Mucosa of descending colon (tissue), 3 donors: ENCODE results near the gene FCN2. TPM values are rescaled to one million over a fixed set of nuclear protein-coding genes. Genes with fewer than 3 reads are reported as not detected.

Experiments
- ATAC-seq: fragments of 200-7000 bp; cut with Tn5 transposase; one replicate; pipeline ENCODE4 v1.9.1; 2020; ENCODE audit warnings: mild to moderate bottlenecking, moderate library complexity
- DNase-seq, 3 donors: peaks; one replicate each; pipeline ENCODE4 v3.0.0-alpha.2; 2020
- H3K36me3 ChIP-seq: fragments of 200-600 bp; one replicate; pipeline ENCODE4 v1.8.0; 2021; ENCODE audit warnings: low read depth, mild to moderate bottlenecking
- H3K4me1 ChIP-seq: fragments of 200-600 bp; one replicate; pipeline ENCODE4 v1.8.0; 2021; ENCODE audit warnings: low read depth, mild to moderate bottlenecking
- H3K4me3 ChIP-seq: fragments of 200-600 bp; one replicate; pipeline ENCODE4 v1.8.0; 2021; ENCODE audit warnings: mild to moderate bottlenecking
- H3K9me3 ChIP-seq: fragments of 200-600 bp; one replicate; pipeline ENCODE4 v1.8.0; 2021; ENCODE audit warnings: mild to moderate bottlenecking
- intact Hi-C, 2 donors: fragments of 100-400 bp; cut with DNase I in 1 of 2; cut with micrococcal nuclease in 1 of 2; formaldehyde crosslinking; loops; one replicate each; pipeline versions ENCODE4 v1.11.0 to v1.11.1; 2022; cut with DNase I, micrococcal nuclease
- total RNA-seq, 3 donors: library from RNA; stranded (reverse); fragmentation: NEBNext Ultra II Directional in 2 of 3; extraction: Animal tissue kit (Norgen Biotek cat#: 25700) in 2 of 3; gene quantifications; one replicate each; pipeline versions ENCODE4 v1.2.1 to v1.2.4, GENCODE V29; 2021 to 2023
- TF ChIP-seq, protein P1 (sequence below): fragments of 200-600 bp; IDR thresholded peaks from one replicate; pipeline ENCODE4 v1.8.0; 2022; ENCODE audit warnings: antibody characterized with exemption, mild to moderate bottlenecking
- donor health status: DM: no; HTN: no; CAD: no; lungs with moderate emphysema.
- donor health status: DM: no; HTN: no; CAD: no.
- donor health status: DM: no; HTN: yes; CAD: no.

FCN2 gene
- total RNA-seq, 3 donors from 2014 or later: not detected

DNA sequence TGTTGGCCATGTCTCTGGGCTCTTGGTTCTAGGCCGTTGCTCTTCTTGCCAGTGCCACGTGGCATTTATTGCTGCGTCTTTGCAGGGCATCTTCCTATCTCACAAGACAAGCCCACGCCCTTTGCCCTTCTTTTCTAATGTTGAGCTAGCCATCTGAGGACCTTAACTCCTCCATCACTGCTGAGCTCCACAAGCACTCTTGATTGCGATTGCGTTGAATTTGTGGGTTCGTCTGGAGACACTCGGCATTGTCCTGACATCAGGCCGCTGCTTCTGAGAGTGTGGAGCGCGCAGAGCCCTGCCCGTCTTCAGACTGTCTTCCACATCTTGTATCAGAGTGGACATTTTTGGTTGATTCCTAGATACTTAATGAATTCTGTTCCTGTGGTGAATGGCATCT is 51.6 kb downstream of the FCN2 start:
- H3K4me3 ChIP-seq: no peak overlapping the region
- DNase-seq (no peak), ATAC-seq (no peak)
- no peaks in the 10 kb centered on the region for H3K36me3 ChIP-seq
- intact Hi-C loops: no loop called here
- TF ChIP-seq, protein P1, sequence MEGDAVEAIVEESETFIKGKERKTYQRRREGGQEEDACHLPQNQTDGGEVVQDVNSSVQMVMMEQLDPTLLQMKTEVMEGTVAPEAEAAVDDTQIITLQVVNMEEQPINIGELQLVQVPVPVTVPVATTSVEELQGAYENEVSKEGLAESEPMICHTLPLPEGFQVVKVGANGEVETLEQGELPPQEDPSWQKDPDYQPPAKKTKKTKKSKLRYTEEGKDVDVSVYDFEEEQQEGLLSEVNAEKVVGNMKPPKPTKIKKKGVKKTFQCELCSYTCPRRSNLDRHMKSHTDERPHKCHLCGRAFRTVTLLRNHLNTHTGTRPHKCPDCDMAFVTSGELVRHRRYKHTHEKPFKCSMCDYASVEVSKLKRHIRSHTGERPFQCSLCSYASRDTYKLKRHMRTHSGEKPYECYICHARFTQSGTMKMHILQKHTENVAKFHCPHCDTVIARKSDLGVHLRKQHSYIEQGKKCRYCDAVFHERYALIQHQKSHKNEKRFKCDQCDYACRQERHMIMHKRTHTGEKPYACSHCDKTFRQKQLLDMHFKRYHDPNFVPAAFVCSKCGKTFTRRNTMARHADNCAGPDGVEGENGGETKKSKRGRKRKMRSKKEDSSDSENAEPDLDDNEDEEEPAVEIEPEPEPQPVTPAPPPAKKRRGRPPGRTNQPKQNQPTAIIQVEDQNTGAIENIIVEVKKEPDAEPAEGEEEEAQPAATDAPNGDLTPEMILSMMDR: no peak
- H3K4me1 ChIP-seq: no peaks in the 10 kb centered on the region
- H3K9me3 ChIP-seq: no peaks in the 10 kb centered on the region

DNA sequence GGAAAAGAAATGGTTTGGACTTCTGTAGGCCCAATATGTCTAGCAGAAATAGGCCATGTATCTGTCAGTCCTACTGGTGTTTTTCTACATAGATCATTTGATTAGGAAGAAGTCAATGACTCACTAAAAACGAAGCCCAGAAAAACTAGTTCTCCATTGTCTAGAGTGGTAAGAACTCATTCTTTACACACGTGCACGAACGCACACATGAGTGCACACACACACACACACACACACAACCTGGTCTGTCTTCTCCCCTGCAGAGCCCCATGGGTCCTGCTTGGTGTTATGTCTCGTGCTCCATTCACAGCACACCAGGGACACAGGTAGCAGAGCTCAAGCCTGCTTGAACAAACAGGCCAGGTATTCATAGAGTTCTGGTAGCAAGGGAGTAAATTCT is 52.0 kb downstream of the FCN2 start:
- H3K4me3 ChIP-seq: no peak overlapping the region
- TF ChIP-seq, protein P1: no peak
- no peaks in the 10 kb centered on the region for H3K36me3 ChIP-seq
- ATAC-seq (no peak), DNase-seq (no peak)
- no peaks in the 10 kb centered on the region for H3K9me3 ChIP-seq
- intact Hi-C loops: no loop called here
- H3K4me1 ChIP-seq: no peaks in the 10 kb centered on the region

DNA sequence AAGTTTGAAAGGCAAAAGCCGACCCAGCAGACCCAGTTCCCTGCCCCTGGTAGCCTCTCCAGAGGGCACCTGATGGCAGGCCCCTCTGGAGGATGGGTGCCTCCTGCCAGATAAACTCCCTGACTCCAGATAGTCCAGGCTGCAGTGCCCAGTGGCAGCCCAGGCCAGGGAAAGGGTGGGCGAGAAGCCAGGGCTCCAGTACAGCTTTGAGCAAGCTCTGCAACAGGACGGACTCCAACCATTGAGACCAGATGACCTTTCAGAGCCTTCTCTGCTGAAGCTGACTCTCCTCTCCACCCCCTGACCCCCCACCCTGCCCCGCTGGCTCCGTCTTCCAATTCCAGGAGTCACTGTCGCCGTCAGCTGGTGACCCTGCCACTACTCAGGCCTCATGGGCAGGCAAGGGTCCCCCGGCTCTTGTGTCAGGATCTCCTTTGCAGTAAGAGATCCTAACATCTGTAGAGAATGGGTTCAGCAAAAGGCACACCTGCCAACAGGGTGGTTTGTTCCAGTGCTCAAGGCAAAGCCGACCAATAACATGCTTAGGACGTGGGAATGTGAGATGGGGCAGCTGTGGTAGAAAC is 52.6 kb downstream of the FCN2 start:
- DNase-seq (no peak), ATAC-seq (no peak)
- intact Hi-C loops: no loop called here
- Histone ChIP-seq H3K36me3 (no peaks in the 10 kb centered on the region), H3K9me3 (no peaks in the 10 kb centered on the region), H3K4me3 (no peak overlapping the region), H3K4me1 (no peaks in the 10 kb centered on the region)
- TF ChIP-seq, protein P1: no peak

DNA sequence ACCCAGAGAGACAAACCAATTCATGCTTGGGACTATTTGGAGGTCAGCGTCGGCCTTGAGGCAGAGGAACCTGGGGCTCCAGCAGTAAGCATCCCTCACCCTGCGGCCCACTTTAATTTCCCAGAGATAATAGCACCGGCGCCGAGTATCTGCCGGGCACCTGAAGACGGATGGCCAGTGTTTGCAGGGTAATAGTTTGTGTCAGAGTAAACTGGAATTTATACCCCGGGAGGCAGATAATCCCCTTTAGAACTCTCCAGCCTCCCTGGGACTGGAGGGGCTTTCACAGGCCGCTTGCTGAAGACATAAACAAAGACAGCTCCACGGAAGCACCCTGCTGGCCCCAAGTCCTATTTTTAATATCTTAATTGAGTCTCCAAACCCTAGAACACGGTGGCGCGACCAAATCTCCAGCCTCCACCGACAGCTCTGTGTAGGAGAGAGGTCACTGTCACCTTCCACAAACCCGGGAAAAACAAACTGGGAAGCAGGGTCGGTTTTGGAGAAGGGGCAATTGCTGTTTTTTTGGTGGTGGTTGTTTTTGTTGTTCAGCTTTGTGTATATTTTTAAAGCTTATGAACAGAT is 54.5 kb downstream of the FCN2 start:
- ATAC-seq: no peak

DNA sequence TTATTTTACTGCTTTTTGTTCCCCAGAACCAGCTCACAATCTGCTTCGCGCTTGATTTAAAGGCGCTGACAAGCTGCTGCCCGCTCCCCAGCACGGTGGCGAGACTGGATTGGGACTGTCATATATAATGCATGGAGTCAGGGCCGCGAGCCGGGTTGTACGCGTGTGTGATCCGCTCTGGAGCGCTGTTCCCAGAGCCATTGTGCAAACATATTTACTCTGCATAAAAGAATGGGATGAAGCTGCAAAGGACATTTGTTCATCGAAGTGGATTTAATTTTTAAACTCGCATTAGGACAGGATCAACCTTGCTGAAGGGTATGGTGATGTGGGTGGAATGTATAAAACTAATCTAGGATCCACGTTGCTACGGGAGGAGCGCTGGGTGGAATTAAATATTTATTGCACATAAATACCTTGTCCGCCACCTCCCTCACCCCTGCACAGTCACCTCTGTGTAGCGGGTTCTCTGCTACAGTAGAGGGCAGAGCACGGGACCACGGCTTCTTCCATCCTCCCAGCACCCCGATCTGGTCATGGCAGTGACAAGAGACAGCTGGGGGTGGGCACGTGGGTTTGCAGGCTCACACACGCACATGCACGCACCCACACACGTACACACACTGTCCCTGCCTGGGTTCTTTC is 55.2 kb downstream of the FCN2 start:
- TF ChIP-seq, protein P1: no peak

More for the DNA sequence above, 54.5 kb downstream of the FCN2 start:
- intact Hi-C loops: no loop called here
- Histone ChIP-seq H3K36me3 (no peaks in the 10 kb centered on the region), H3K9me3 (no peaks in the 10 kb centered on the region), H3K4me1 (no peaks in the 10 kb centered on the region), H3K4me3 (no peak overlapping the region)
- DNase-seq: no peak
- TF ChIP-seq, protein P1: no peak

More for the DNA sequence above, 55.2 kb downstream of the FCN2 start:
- H3K9me3 ChIP-seq: no peaks in the 10 kb centered on the region
- H3K36me3 ChIP-seq: no peaks in the 10 kb centered on the region
- intact Hi-C loops: no loop called here
- H3K4me1 ChIP-seq: no peaks in the 10 kb centered on the region
- no peak for DNase-seq
- ATAC-seq: no peak
- H3K4me3 ChIP-seq: no peak overlapping the region
